Heart left ventricle (tissue), 13 donors: ENCODE results near the gene GNGT1.

Experiments
- POLR2A ChIP-seq, 2 donors: fragments of 450-650 bp; IDR thresholded peaks; one replicate each; pipeline ENCODE4 v1.6.1; 2017; ENCODE audit warnings: antibody characterized with exemption in 2 of 2, mild to moderate bottlenecking in 2 of 2, moderate library complexity in 2 of 2
- TF ChIP-seq, protein P1 (sequence below), 12 donors: fragments of 200-600 bp; sonication (generic) in 4 of 12; IDR thresholded peaks; one replicate each; pipeline versions ENCODE4 v1.5.0 to v1.8.0; 2018 to 2022; ENCODE audit warnings: antibody characterized with exemption in 12 of 12, mild to moderate bottlenecking in 5 of 12
- donor health status: ischemic (EF 13 %, LVEDD 7.1; RV severe dilation, severe dysfunction).
- donor health status: DM: no; HTN: yes; CAD: no.
- donor health status: DM: no; HTN: no; CAD: no.
- donor health status: ischemic (EF 25% LVEDD 6.9; RV normal size, moderate dysfunction).
- donor health status: ischemic (EF 25% LVEDD 5.7; RV mildly dilated, moderate dysfunction).
- donor health status: ischemic (EF 35%, LVEDD 5.7; RV mildly dilated, moderate dysfunction).
- donor health status: nonischemic (EF 11% LVEDD 7.7; RV severe dilation, severe dysfunction).
- donor health status: DM: yes; HTN: yes; CAD: no.
- donor health status: PGD.
- donor health status: ischemic (EF 29% LVEDD 5.4; RV normal size, mild dysfunction).
- donor health status: nonischemic (EF 23%, LVEDD 6.1; RV moderate dilation, normal function).

DNA sequence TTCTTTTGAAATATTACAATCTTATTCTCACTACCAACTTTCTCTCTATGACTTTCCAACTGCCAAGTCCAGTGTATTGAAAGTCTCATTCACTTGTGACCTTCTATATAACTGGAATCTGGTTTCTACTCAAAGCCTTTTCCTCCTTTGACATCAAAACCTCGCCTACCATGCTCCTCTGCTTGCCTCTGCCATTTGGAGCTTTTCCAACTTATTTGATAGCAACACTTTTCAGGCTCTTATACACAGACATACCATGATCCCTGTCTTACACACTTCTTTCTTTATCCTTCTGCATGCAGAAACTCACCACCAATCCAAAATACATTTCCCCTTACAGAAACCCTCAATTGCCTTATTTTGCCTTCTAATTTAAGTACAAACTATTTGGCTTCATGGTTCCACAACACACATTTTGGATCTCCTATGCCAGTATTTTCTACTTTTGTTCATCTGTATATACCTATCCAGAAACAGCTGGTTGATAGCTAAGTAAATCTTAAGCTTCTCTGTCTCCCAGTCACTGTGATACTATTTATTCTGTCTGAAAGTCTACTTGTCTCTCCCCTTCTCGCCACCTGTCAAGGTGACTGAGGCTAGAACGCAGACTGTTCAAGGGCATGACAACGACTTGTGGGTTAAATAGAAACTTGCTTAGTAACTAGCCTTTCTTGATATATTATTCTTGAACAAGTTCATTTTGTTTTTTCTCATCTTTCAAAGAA is 37.6 kb downstream of the GNGT1 start:
- TF ChIP-seq, protein P1, sequence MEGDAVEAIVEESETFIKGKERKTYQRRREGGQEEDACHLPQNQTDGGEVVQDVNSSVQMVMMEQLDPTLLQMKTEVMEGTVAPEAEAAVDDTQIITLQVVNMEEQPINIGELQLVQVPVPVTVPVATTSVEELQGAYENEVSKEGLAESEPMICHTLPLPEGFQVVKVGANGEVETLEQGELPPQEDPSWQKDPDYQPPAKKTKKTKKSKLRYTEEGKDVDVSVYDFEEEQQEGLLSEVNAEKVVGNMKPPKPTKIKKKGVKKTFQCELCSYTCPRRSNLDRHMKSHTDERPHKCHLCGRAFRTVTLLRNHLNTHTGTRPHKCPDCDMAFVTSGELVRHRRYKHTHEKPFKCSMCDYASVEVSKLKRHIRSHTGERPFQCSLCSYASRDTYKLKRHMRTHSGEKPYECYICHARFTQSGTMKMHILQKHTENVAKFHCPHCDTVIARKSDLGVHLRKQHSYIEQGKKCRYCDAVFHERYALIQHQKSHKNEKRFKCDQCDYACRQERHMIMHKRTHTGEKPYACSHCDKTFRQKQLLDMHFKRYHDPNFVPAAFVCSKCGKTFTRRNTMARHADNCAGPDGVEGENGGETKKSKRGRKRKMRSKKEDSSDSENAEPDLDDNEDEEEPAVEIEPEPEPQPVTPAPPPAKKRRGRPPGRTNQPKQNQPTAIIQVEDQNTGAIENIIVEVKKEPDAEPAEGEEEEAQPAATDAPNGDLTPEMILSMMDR (IDR thresholded peaks at IDR 0.05), result no peak
- no peak for TF ChIP-seq POLR2A (IDR thresholded peaks at IDR 0.05)
